H9 (cell line): ENCODE measurements around the gene TRANK1. TPM values are rescaled to one million over a fixed set of nuclear protein-coding genes. Genes with fewer than 3 reads are reported as not detected.

Experiments
- DNase-seq: peaks from one replicate; pipeline ENCODE4 v3.0.0-alpha.2; 2017
- H2AFZ ChIP-seq: one replicate; pipeline ENCODE4 v1.6.1; 2013; ENCODE audit warnings: mild to moderate bottlenecking, low read length, control low read depth, moderate library complexity
- H2AK5ac ChIP-seq: 2 replicates; pipeline ENCODE4 v1.6.1; 2013; ENCODE audit warnings: low read length, control low read depth, mixed read lengths; ENCODE audit not compliant: insufficient read length
- H2BK120ac ChIP-seq: one replicate; pipeline ENCODE4 v1.6.1; 2013; ENCODE audit warnings: low read depth, mild to moderate bottlenecking, low read length, control low read depth, inconsistent platforms; ENCODE audit not compliant: poor library complexity, severe bottlenecking
- H2BK12ac ChIP-seq: 2 replicates; pipeline ENCODE4 v1.6.1; 2013; ENCODE audit warnings: low read length, control low read depth, mixed read lengths, low read depth; ENCODE audit not compliant: insufficient read length
- H2BK15ac ChIP-seq: 2 replicates; pipeline ENCODE4 v1.6.1; 2013; ENCODE audit warnings: low read depth, low read length, control low read depth
- H2BK20ac ChIP-seq: one replicate; pipeline ENCODE4 v1.6.1; 2013; ENCODE audit warnings: low read depth, mild to moderate bottlenecking, low read length, control low read depth, inconsistent platforms; ENCODE audit not compliant: poor library complexity, severe bottlenecking
- H2BK5ac ChIP-seq: 2 replicates; pipeline ENCODE4 v1.6.1; 2013; ENCODE audit warnings: low read length, control low read depth, mixed read lengths; ENCODE audit not compliant: insufficient read length
- H3K14ac ChIP-seq: 2 replicates; pipeline ENCODE4 v1.6.1; 2013; ENCODE audit warnings: low read length, control low read depth; ENCODE audit not compliant: insufficient read depth
- H3K18ac ChIP-seq: 2 replicates; pipeline ENCODE4 v1.6.1; 2013; ENCODE audit warnings: low read depth, mild to moderate bottlenecking, mixed read lengths, low read length, control low read depth; ENCODE audit not compliant: insufficient read length
- H3K23ac ChIP-seq: 2 replicates; pipeline ENCODE4 v1.6.1; 2013; ENCODE audit warnings: low read length, control low read depth, mixed read lengths, low read depth; ENCODE audit not compliant: insufficient read length
- H3K23me2 ChIP-seq: 2 replicates; pipeline ENCODE4 v1.6.1; 2013; ENCODE audit warnings: low read depth, mild to moderate bottlenecking, mixed read lengths, low read length, control low read depth; ENCODE audit not compliant: insufficient read length, poor library complexity, severe bottlenecking
- H3K27ac ChIP-seq: 2 replicates; pipeline ENCODE4 v1.5.1; 2013; ENCODE audit warnings: low read length, control low read depth, mixed read lengths, low read depth; ENCODE audit not compliant: insufficient read length
- H3K27me3 ChIP-seq: 2 replicates; pipeline ENCODE4 v1.6.1; 2013; ENCODE audit warnings: low read length, control low read depth, inconsistent platforms; ENCODE audit not compliant: insufficient read depth
- H3K4ac ChIP-seq: 2 replicates; pipeline ENCODE4 v1.6.1; 2013; ENCODE audit warnings: low read depth, mild to moderate bottlenecking, control low read depth, inconsistent platforms, low read length, moderate library complexity
- H3K4me1 ChIP-seq: 2 replicates; pipeline ENCODE4 v1.6.1; 2013; ENCODE audit warnings: low read length, control low read depth, inconsistent platforms; ENCODE audit not compliant: insufficient read depth
- H3K4me2 ChIP-seq: 2 replicates; pipeline ENCODE4 v1.6.1; 2013; ENCODE audit warnings: low read length, control low read depth, mixed read lengths; ENCODE audit not compliant: insufficient read length, insufficient read depth
- H3K56ac ChIP-seq: 2 replicates; pipeline ENCODE4 v1.6.1; 2013; ENCODE audit warnings: low read depth, mild to moderate bottlenecking, mixed read lengths, low read length, control low read depth; ENCODE audit not compliant: insufficient read length
- H3K79me1 ChIP-seq: 2 replicates; pipeline ENCODE4 v1.6.1; 2013; ENCODE audit warnings: low read depth, mild to moderate bottlenecking, moderate library complexity, low read length, control low read depth, inconsistent platforms; ENCODE audit not compliant: insufficient read depth, poor library complexity, severe bottlenecking
- H3K79me2 ChIP-seq: 2 replicates; pipeline ENCODE4 v1.6.1; 2013; ENCODE audit warnings: low read length, control low read depth, inconsistent platforms; ENCODE audit not compliant: insufficient read depth
- H3K9ac ChIP-seq: 2 replicates; pipeline ENCODE4 v1.6.1; 2013; ENCODE audit warnings: low read length, control low read depth, mixed read lengths; ENCODE audit not compliant: insufficient read length; ENCODE audit errors: extremely low read depth
- H3K9me3 ChIP-seq: one replicate; pipeline ENCODE4 v1.6.1; 2013; ENCODE audit warnings: low read depth, low read length, inconsistent platforms; ENCODE audit not compliant: control insufficient read depth
- H3T11ph ChIP-seq: one replicate; pipeline ENCODE4 v1.6.1; 2013; ENCODE audit warnings: mild to moderate bottlenecking, low read length, control low read depth, inconsistent platforms
- H4K20me1 ChIP-seq: one replicate; pipeline ENCODE4 v1.6.1; 2013; ENCODE audit not compliant: control insufficient read depth, insufficient read length, insufficient read depth
- H4K5ac ChIP-seq: 2 replicates; pipeline ENCODE4 v1.6.1; 2013; ENCODE audit warnings: low read depth, mild to moderate bottlenecking, mixed read lengths, low read length, control low read depth; ENCODE audit not compliant: insufficient read length
- H4K8ac ChIP-seq: replicated peaks from 2 replicates; pipeline ENCODE4 v1.6.1; 2013; ENCODE audit warnings: low read length, control low read depth, mixed read lengths, low read depth; ENCODE audit not compliant: insufficient read length
- H4K91ac ChIP-seq: 2 replicates; pipeline ENCODE4 v1.6.1; 2013; ENCODE audit warnings: low read depth, mild to moderate bottlenecking, moderate library complexity, mixed read lengths, low read length, control low read depth; ENCODE audit not compliant: insufficient read length
- H3K27ac Mint-ChIP-seq, 3 experiments: 2 replicates in 2 of 3; 3 replicates in 1 of 3; pipeline ENCODE4 v1.8.0; 2020 to 2021; ENCODE audit warnings: mixed read lengths in 3 of 3, mild to moderate bottlenecking in 1 of 3, moderate library complexity in 1 of 3
- H3K27me3 Mint-ChIP-seq: 2 replicates; pipeline ENCODE4 v1.8.0; 2021; ENCODE audit warnings: low read depth, mild to moderate bottlenecking, moderate library complexity, mixed read lengths
- H3K36me3 Mint-ChIP-seq, 3 experiments: 2 replicates in 2 of 3; 3 replicates in 1 of 3; pipeline ENCODE4 v1.8.0; 2020 to 2021; ENCODE audit warnings: low read depth in 3 of 3, mixed read lengths in 3 of 3; ENCODE audit not compliant: insufficient read depth in 1 of 3
- H3K4me1 Mint-ChIP-seq, 2 experiments: 2 replicates each; pipeline ENCODE4 v1.8.0; 2020; ENCODE audit warnings: mixed read lengths in 2 of 2
- H3K4me3 Mint-ChIP-seq, 2 experiments: 2 replicates in 1 of 2; 3 replicates in 1 of 2; pipeline ENCODE4 v1.8.0; 2020 to 2021; ENCODE audit warnings: mild to moderate bottlenecking in 2 of 2, mixed read lengths in 2 of 2, moderate library complexity in 1 of 2
- H3K9me3 Mint-ChIP-seq, 2 experiments: 2 replicates in 1 of 2; 3 replicates in 1 of 2; pipeline ENCODE4 v1.8.0; 2020; ENCODE audit warnings: mild to moderate bottlenecking in 2 of 2, mixed read lengths in 2 of 2, moderate library complexity in 1 of 2
- WGBS: extraction: QIAGEN DNeasy Blood & Tissue Kit; methylation state at CpG from one replicate; pipeline ENCODE4 v1.1.7; 2013; ENCODE audit warnings: missing lambda C conversion rate, low lambda C conversion rate, mixed read lengths; ENCODE audit not compliant: insufficient read length; ENCODE audit errors: extremely low coverage; 5-methylcytosine and 5-hydroxymethylcytosine counted together
- total RNA-seq: library from RNA; stranded (reverse); gene quantifications from 2 replicates; pipeline ENCODE4 v1.2.1, GENCODE V29; 2021
- TF ChIP-seq, protein P1 (sequence below): fragments of 200-600 bp; sonication (generic); conservative IDR thresholded peaks from 3 replicates; pipeline ENCODE4 v1.8.0; 2021; ENCODE audit warnings: antibody characterized with exemption, mild to moderate bottlenecking

Gene TRANK1
- total RNA-seq, 1 experiment from 2014 or later: 5.9 TPM

DNA sequence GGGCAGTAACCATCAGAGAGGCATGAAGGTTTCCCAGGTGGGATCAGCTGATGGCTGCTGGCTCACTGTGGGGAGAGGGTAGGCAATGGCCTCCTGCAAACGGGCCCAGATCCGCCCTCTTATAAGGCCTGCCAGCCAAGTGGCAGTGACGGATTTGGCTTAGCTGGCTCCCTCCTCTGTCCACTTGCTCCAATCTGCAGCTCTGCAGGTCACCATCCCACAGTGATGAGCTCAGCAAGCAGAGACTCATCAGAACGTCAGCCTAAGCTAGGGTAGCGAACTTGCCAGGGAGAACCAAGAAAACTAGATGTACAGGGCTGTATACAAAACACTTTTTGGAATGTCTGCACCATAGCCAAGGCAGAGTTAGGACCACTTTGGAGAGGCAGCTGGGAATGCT lies 117.7 kb downstream of the TRANK1 start:
- Histone ChIP-seq H4K5ac (peak overlapping the region; percentile 56), H2BK15ac (no peak overlapping the region), H4K8ac (no peak overlapping the region), H4K91ac (no peak overlapping the region), H3T11ph (no peak overlapping the region), H3K18ac (no peak overlapping the region), H3K79me2 (no peaks in the 10 kb centered on the region), H3K27ac (no peak overlapping the region), H3K56ac (no peak overlapping the region), H2BK20ac (no peak overlapping the region), H2AFZ (no peak overlapping the region), H3K14ac (peak overlapping the region; percentile 51; the same call in 1 of the 2 replicates), H3K9ac (no peak overlapping the region), H2AK5ac (no peak overlapping the region), H2BK12ac (no peak overlapping the region), H2BK5ac (no peak overlapping the region), H3K27me3 (no peaks in the 10 kb centered on the region), H3K23ac (no peak overlapping the region), H3K4ac (no peak overlapping the region), H3K9me3 (no peaks in the 10 kb centered on the region), H3K23me2 (no peaks in the 10 kb centered on the region), H4K20me1 (no peaks in the 10 kb centered on the region), H3K4me1 (no peaks in the 10 kb centered on the region), H3K4me2 (no peak overlapping the region), H3K79me1 (no peaks in the 10 kb centered on the region), H2BK120ac (no peak overlapping the region)
- Mint-ChIP-seq H3K27ac (no peak overlapping the region), H3K4me1 (peaks cover 11 to 14% of the 10 kb centered on the region in 2 experiments), H3K9me3 (no peaks in the 10 kb centered on the region), H3K27me3 (peaks cover 1% of the 10 kb centered on the region; the same call in 1 of the 2 replicates), H3K4me3 (no peak overlapping the region), H3K36me3 (peaks cover 0 to 8% (median 0%) of the 10 kb centered on the region in 3 experiments; a peak in 1 of 7 replicates)
- DNase-seq: no peak
- WGBS: no CpG with 5 or more reads among the region's 5 CpGs
- TF ChIP-seq, protein P1, sequence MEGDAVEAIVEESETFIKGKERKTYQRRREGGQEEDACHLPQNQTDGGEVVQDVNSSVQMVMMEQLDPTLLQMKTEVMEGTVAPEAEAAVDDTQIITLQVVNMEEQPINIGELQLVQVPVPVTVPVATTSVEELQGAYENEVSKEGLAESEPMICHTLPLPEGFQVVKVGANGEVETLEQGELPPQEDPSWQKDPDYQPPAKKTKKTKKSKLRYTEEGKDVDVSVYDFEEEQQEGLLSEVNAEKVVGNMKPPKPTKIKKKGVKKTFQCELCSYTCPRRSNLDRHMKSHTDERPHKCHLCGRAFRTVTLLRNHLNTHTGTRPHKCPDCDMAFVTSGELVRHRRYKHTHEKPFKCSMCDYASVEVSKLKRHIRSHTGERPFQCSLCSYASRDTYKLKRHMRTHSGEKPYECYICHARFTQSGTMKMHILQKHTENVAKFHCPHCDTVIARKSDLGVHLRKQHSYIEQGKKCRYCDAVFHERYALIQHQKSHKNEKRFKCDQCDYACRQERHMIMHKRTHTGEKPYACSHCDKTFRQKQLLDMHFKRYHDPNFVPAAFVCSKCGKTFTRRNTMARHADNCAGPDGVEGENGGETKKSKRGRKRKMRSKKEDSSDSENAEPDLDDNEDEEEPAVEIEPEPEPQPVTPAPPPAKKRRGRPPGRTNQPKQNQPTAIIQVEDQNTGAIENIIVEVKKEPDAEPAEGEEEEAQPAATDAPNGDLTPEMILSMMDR: no peak
